Cardiac fibroblast (primary cell): ENCODE measurements around the gene DDA1.

Experiments used
- DNase-seq, 2 donors: peaks; one replicate each; pipeline versions ENCODE4 v3.0.0 to v3.0.0-alpha.2; 2010; ENCODE audit warnings: low read depth in 2 of 2
- H3K4me3 ChIP-seq, 2 donors: replicated peaks in 1 of 2; 1 replicate in 1 of 2; 2 replicates in 1 of 2; pipeline ENCODE4 v1.5.1; 2011; ENCODE audit warnings: low read depth in 2 of 2, low read length in 2 of 2, mild to moderate bottlenecking in 2 of 2, moderate library complexity in 1 of 2
- TF ChIP-seq, protein P1 (sequence below): IDR thresholded peaks from one replicate; pipeline ENCODE4 v1.5.1; 2011; ENCODE audit warnings: low read depth, mild to moderate bottlenecking, low read length, inconsistent platforms

The DDA1 gene

GRCh38 chr19:17300992-17301619 lies 8.3 kb upstream of the DDA1 start:
- TF ChIP-seq, protein P1, sequence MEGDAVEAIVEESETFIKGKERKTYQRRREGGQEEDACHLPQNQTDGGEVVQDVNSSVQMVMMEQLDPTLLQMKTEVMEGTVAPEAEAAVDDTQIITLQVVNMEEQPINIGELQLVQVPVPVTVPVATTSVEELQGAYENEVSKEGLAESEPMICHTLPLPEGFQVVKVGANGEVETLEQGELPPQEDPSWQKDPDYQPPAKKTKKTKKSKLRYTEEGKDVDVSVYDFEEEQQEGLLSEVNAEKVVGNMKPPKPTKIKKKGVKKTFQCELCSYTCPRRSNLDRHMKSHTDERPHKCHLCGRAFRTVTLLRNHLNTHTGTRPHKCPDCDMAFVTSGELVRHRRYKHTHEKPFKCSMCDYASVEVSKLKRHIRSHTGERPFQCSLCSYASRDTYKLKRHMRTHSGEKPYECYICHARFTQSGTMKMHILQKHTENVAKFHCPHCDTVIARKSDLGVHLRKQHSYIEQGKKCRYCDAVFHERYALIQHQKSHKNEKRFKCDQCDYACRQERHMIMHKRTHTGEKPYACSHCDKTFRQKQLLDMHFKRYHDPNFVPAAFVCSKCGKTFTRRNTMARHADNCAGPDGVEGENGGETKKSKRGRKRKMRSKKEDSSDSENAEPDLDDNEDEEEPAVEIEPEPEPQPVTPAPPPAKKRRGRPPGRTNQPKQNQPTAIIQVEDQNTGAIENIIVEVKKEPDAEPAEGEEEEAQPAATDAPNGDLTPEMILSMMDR, result no peak
- no peak for DNase-seq
- no peak overlapping the region for H3K4me3 ChIP-seq

- TF ChIP-seq, protein P1, result no peak
- no peak for DNase-seq
- H3K4me3 ChIP-seq, result peak overlapping the region; percentile 68 to 69
Measured at GRCh38 chr19:17302391-17303166, 6.8 kb upstream of the DDA1 start.

- TF ChIP-seq, protein P1, result peak; percentile 32
- DNase-seq, result peak; percentile 97
- H3K4me3 ChIP-seq, result peak within 1 kb of the TSS; percentile 68 to 69
Measured at GRCh38 chr19:17303167-17303939, 6.0 kb upstream of the DDA1 start, which contains the start of gene ABHD8. ABHD8 (minus strand) TSS chr19:17303425; CDS start chr19:17301616, 1,809 bp downstream.

DNA sequence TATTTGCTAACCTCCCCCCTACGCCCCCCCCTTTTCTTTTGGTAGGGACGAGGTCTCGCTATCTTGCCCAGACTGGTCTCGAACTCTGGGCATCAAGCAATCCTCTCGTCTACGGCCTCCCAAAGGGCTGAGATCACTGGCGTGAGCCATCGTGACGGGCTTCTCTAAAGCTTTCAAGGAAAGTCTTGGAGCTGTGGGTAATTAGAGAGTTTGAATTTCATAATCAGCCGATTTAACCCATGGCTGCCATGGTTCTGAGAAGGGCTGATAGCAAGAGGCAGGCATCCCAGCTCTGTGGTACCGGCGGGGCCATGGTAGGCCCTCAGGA lies 5.5 kb upstream of the DDA1 start:
- TF ChIP-seq, protein P1, result no peak
- no peak for DNase-seq
- H3K4me3 ChIP-seq, result no peak overlapping the region

- H3K4me3 ChIP-seq, result no peak overlapping the region
- TF ChIP-seq, protein P1, result no peak
- no peak for DNase-seq
Measured at GRCh38 chr19:17304386-17305215, 4.8 kb upstream of the DDA1 start.

GRCh38 chr19:17305216-17305516 lies 4.2 kb upstream of the DDA1 start:
- H3K4me3 ChIP-seq, result peak overlapping the region; percentile 77 to 81
- no peak for DNase-seq
- TF ChIP-seq, protein P1, result no peak
